ENCODE data around the gene SESTD1.

The SESTD1 gene

GRCh38 chr2:179263015-179263414, 1.6 kb downstream of the SESTD1 start:
- DNase-seq (ENCODE audit: low read depth in 1 of 2, low spot score in 1 of 2), result no peak

GRCh38 chr2:179262077-179262660, 2.5 kb downstream of the SESTD1 start:
- Histone ChIP-seq H3K27ac (replicated peaks) (no peak overlapping the region), H3K4me3 (replicated peaks; ENCODE audit: insufficient read depth, low read length) (no peak overlapping the region), H3K27me3 (ENCODE audit: insufficient read depth, poor library complexity, severe bottlenecking) (no peaks in the 10 kb centered on the region)
- no peak for DNase-seq (ENCODE audit: low read depth in 1 of 2, low spot score in 1 of 2)
- no peak for TF ChIP-seq SPI1 (IDR thresholded peaks at IDR 0.05; ENCODE audit: borderline replicate concordance, low read depth)
- no peak for TF ChIP-seq POLR2AphosphoS5 (IDR thresholded peaks at IDR 0.05; ENCODE audit: low read depth)
- TF ChIP-seq GABPA (IDR thresholded peaks at IDR 0.05; ENCODE audit: low read depth), result no peak
- TF ChIP-seq REST (IDR thresholded peaks at IDR 0.05; ENCODE audit: insufficient replicate concordance, low read depth), result no peak
- no peak for TF ChIP-seq CTCF (IDR thresholded peaks at IDR 0.05; ENCODE audit: insufficient read depth, low read length)

More at GRCh38 chr2:179263015-179263414, 1.6 kb downstream of the SESTD1 start:
- peak overlapping the region; percentile 81 for H3K4me3 ChIP-seq (replicated peaks; ENCODE audit: insufficient read depth, low read length)
- TF ChIP-seq CTCF (IDR thresholded peaks at IDR 0.05; ENCODE audit: insufficient read depth, low read length) (no peak), POLR2AphosphoS5 (IDR thresholded peaks at IDR 0.05; ENCODE audit: low read depth) (no peak), GABPA (IDR thresholded peaks at IDR 0.05; ENCODE audit: low read depth) (no peak)
- H3K27ac ChIP-seq (replicated peaks), result no peak overlapping the region
- no peaks in the 10 kb centered on the region for H3K27me3 ChIP-seq (ENCODE audit: insufficient read depth, poor library complexity, severe bottlenecking)

GRCh38 chr2:179261151-179261825, 3.3 kb downstream of the SESTD1 start:
- DNase-seq (ENCODE audit: low read depth in 1 of 2, low spot score in 1 of 2), result no peak
- no peaks in the 10 kb centered on the region for H3K27me3 ChIP-seq (ENCODE audit: insufficient read depth, poor library complexity, severe bottlenecking)
- H3K4me3 ChIP-seq (replicated peaks; ENCODE audit: insufficient read depth, low read length), result no peak overlapping the region
- TF ChIP-seq CTCF (IDR thresholded peaks at IDR 0.05; ENCODE audit: insufficient read depth, low read length) (no peak), POLR2AphosphoS5 (IDR thresholded peaks at IDR 0.05; ENCODE audit: low read depth) (no peak), REST (IDR thresholded peaks at IDR 0.05; ENCODE audit: insufficient replicate concordance, low read depth) (no peak), GABPA (IDR thresholded peaks at IDR 0.05; ENCODE audit: low read depth) (no peak), SPI1 (IDR thresholded peaks at IDR 0.05; ENCODE audit: borderline replicate concordance, low read depth) (no peak)
- H3K27ac ChIP-seq (replicated peaks), result no peak overlapping the region

All from HL-60 (cell line).